ENCODE data around the gene ADAMTSL5. TPM values are rescaled to one million over a fixed set of nuclear protein-coding genes. Genes with fewer than 3 reads are reported as not detected.
"Not testable (repeated sequence)": the region's sequence is repeated elsewhere in the genome, so short reads cannot be mapped to it uniquely, and the experiment has no call there.

The ADAMTSL5 gene
- total RNA-seq, 1 experiment from 2014 or later: 2.6 TPM

DNA sequence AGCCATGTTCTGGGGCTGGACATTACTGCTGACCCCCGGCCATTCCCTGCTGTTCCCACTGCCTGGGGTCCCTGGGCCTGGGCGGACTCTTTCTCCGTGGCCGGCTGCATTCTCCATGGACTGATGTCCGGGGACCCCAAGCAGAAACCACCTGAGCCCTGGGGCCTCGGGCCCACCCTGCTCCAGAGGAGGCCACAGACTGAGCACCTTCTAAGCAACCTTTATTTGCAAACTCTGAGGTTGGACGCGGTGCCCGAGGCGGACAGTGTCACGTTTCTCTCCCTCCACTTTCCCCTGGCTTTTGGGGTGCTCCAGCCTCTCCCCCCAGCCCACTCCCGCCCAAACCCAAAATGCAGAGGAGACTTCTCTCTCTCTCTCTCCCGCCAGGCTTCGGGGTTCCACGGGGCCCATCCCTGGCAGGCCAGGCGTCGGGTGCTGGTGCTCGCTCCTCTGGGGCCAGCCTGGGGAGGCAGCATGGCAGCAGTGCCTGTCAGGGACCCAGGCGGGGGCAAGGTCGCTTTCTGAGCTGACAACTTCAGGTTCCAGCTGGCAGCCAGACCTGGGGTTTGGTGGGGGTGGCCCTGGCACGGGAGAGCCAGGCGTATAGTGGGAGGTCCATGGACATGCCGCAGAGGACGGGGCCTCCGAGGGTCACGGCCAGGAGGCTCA, 31.5 kb downstream of the ADAMTSL5 start:
- DNase-seq (ENCODE audit: low read depth in 1 of 2, low spot score in 2 of 2): no peak

DNA sequence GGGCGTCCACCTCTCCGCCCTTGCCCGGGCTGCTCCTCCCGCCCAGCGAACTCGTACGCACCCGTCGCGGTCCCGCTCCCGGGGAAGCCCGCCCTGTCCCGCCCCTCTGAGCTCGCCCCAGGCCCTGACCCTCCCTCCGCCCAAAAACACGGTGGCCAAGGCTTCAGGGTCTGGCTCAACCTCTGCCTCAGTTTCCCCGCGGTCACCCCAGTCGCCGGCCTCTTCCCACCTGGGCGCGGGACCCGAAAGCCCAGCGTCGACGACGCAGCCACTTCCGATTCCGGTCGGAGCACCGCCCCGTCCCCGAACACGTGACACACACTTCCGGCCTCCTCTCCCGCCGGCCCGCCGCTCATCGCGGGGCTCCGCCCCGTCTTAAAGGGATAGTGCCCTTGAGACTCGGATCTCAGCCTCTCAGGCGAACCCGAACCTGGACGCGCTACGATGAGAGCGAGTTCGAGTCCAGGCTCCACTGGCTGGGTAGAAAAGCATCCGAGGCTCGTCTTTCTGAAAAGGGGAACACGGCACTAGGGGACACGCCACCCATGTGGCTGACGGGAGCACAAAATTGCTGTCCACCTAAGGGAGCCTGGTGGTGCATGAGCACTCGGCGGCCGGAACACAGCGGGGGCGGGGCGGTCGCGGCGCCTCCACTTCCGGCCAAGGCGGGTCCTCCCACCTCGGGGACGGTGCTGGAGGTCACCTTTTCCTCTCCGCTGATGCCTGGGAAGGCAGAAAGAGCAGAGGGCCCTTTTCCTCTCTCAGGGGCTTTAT, 33.7 kb downstream of the ADAMTSL5 start, which contains the start of gene C19orf25:
Gene C19orf25, minus strand, starts transcription at position 282 of the 774 bp plus-strand sequence. CDS start 312 bp downstream, outside the sequence.
- Histone ChIP-seq H3K36me3 (peaks cover 25% of the 10 kb centered on the region), H3K27ac (peak within 1 kb of the TSS; percentile 33), H3K4me3 (peak within 1 kb of the TSS; percentile 55), H3K27me3 (replicated peaks) (no peaks in the 10 kb centered on the region), H3K9me3 (replicated peaks) (no peaks in the 10 kb centered on the region), H3K4me1 (replicated peaks) (peaks cover 12% of the 10 kb centered on the region)
- peak; percentile 96 for DNase-seq (ENCODE audit: low read depth in 1 of 2, low spot score in 2 of 2)

More for the DNA sequence above, 31.5 kb downstream of the ADAMTSL5 start:
- Histone ChIP-seq H3K4me1 (replicated peaks) (peaks cover 12% of the 10 kb centered on the region), H3K4me3 (no peak overlapping the region), H3K36me3 (peaks cover 9% of the 10 kb centered on the region; the same call in 1 of the 2 replicates), H3K27ac (no peak overlapping the region), H3K9me3 (replicated peaks) (no peaks in the 10 kb centered on the region), H3K27me3 (replicated peaks) (no peaks in the 10 kb centered on the region)

DNA sequence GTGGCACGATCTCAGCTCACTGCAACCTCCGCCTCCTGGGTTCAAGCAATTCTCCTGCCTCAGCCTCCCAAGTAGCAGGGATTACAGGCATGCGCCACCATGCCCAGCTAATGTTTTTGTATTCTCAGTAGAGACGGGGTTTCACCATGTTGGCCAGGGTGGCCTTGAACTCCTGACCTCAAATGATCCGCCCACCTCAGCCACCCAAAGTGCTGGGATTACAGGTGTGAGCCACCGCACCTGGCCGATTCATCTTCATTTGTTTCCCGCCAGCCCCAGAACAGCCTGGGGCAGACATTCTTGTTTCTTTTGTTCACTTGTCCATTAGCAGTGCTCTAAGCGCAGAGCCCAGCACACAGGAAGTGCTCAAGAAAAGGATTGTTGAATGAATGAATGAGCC, 35.8 kb downstream of the ADAMTSL5 start:
- not testable (repeated sequence) for DNase-seq (ENCODE audit: low read depth in 1 of 2, low spot score in 2 of 2); H3K9me3 ChIP-seq (replicated peaks); H3K27me3 ChIP-seq (replicated peaks); H3K4me3 ChIP-seq; H3K27ac ChIP-seq
- Histone ChIP-seq H3K36me3 (peaks cover 25% of the 10 kb centered on the region), H3K4me1 (replicated peaks) (peaks cover 12% of the 10 kb centered on the region)

DNA sequence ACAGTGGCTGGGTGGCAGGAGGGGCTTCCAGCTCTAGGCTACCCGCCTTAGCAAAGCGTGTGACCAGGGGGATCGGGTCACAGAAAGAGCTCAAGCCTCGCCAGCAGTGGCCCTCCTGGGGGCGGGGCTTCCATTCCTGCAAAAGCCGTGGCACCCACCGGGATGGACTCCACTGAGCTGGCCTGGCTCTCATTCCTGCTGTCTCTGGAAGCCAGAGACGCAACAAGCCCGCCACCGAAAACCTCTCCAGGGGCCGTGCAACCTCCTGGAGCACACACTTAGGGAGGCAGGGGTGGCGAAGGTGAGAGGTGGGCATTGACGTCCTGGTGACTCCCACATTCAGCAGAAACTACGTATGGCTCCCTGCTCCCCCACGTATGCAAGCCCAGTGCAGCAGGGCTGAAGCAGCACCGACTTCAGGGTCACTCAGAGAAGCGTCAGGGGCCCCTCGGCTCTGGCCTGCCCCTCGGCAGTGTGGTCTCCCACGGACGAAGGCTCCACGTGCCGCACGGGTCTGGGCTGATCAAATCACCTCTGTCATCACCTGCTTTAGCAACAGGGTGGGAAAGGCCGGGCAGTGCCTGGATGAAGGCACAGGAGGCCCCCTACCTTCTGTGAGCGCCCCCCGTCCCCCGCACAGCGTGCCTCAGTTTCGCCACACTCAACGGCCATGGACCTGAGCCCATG, 36.9 kb downstream of the ADAMTSL5 start:
- Histone ChIP-seq H3K27ac (no peak overlapping the region), H3K36me3 (peaks cover 25% of the 10 kb centered on the region), H3K9me3 (replicated peaks) (no peaks in the 10 kb centered on the region), H3K4me3 (no peak overlapping the region), H3K4me1 (replicated peaks) (peaks cover 16% of the 10 kb centered on the region), H3K27me3 (replicated peaks) (peaks cover 21% of the 10 kb centered on the region)
- no peak for DNase-seq (ENCODE audit: low read depth in 1 of 2, low spot score in 2 of 2)

DNA sequence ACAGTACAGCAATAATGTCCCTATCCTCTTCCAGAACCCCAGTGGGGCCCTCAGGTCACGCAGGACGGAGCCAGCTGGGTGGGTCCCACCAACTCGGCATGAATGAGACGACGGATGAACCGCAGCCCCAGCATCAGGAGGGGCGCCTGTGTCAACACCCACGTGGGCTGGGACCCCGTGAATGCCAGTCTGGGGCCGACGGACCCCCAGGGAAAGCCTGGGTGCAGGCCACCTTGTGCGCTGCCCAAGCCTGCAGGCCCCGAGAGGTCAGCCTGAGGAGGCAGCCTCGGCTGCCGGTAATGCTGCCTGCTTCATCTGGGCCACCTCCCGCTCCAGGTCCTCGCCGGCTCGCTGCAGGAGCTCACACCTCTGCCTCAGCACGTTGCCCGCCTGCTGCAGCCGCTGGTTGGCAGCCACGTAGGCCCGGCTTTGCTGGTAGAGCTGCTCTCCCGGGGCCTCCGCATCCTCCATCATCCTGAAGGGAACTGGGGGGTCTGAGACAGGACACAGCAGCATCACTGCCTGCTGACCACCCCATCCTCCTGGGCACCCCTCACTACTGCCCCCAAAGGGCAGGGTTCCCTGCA, 38.0 kb downstream of the ADAMTSL5 start:
- H3K27ac ChIP-seq: no peak overlapping the region
- no peak for DNase-seq (ENCODE audit: low read depth in 1 of 2, low spot score in 2 of 2)
- peaks cover 26% of the 10 kb centered on the region for H3K36me3 ChIP-seq
- peaks cover 31% of the 10 kb centered on the region for H3K27me3 ChIP-seq (replicated peaks)
- H3K9me3 ChIP-seq (replicated peaks): peaks cover 4% of the 10 kb centered on the region; the same call in 1 of the 2 replicates
- peaks cover 26% of the 10 kb centered on the region for H3K4me1 ChIP-seq (replicated peaks)
- no peak overlapping the region for H3K4me3 ChIP-seq

DNA sequence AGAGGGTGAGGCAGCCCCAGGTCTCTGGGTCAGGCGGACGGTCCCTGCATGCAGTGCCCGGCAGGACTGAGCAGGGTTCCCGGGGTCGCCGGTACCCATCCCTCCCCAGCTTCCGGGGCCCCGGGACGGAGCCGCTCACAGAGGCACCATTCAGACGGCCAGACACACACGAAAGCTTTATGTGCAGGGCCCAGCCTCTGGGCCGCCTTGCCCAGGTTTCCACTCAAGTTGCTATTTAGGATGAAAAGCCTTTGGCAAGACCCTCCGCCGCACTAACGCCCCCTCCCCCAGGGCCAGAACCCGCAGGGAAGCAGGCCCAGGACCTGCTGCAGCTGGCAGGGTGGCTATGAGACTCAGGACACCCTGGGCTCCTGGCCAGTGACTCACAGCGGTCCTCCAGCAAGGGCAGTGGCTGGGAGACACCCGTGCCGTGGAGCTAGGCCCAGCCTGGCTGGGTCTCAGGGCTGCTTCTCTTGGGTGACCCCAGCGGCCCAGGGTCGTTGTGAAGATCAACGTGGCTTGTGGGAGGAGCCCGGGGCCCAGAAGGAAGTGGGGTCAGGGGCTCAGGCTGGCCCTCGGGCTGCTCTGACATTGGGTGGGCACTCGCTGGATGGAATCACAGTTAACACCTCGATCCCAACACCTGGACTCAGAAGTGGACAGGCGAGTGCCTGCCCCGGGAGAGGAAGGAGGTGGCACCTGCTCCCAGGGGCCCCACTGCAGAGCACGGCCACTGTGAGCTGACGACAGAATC, 38.6 kb downstream of the ADAMTSL5 start:
- H3K36me3 ChIP-seq: peaks cover 28% of the 10 kb centered on the region
- H3K27me3 ChIP-seq (replicated peaks): peaks cover 35% of the 10 kb centered on the region
- no peak overlapping the region for H3K4me3 ChIP-seq
- no peak overlapping the region for H3K27ac ChIP-seq
- DNase-seq (ENCODE audit: low read depth in 1 of 2, low spot score in 2 of 2): no peak
- peaks cover 4% of the 10 kb centered on the region; the same call in 1 of the 2 replicates for H3K9me3 ChIP-seq (replicated peaks)
- H3K4me1 ChIP-seq (replicated peaks): peaks cover 28% of the 10 kb centered on the region

DNA sequence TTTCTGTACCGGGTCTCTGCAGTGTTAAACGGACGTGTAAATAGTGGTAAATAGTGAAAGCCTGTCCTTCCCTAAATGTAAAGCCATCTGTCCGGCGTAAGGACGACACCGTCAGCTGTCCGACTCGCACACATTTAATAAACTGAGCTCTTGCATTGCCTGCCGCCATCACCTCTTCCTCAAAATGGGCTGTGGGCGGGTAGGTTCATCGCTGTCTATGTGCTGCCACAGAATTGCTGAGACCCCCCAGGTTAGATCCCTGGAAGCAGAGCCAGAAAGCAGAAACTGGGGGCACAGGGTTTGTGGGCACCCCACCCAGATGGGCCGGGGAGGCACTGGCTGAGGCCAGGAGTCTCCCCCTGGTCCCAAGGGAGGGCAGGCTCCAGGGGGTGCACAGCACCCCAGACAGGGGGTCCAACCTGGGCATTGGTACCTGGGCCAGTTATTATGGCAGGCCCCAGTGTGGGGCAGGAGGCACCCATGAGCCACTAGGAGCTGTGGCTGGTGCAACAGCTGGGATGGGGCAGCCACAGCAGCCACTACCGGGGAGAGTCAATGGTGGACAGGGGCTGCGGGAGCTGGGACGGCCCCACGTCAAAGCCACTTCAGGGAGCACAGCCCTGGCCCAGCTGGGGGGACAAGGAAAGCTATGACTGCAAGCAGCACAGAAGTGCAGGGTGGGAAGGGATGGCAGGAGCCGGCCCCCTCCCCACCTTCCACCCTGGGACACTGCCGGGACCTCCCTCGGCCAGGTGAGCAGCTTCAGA, 39.6 kb downstream of the ADAMTSL5 start:
- no peak overlapping the region for H3K4me3 ChIP-seq
- H3K4me1 ChIP-seq (replicated peaks): peaks cover 35% of the 10 kb centered on the region
- peaks cover 28% of the 10 kb centered on the region for H3K36me3 ChIP-seq

DNA sequence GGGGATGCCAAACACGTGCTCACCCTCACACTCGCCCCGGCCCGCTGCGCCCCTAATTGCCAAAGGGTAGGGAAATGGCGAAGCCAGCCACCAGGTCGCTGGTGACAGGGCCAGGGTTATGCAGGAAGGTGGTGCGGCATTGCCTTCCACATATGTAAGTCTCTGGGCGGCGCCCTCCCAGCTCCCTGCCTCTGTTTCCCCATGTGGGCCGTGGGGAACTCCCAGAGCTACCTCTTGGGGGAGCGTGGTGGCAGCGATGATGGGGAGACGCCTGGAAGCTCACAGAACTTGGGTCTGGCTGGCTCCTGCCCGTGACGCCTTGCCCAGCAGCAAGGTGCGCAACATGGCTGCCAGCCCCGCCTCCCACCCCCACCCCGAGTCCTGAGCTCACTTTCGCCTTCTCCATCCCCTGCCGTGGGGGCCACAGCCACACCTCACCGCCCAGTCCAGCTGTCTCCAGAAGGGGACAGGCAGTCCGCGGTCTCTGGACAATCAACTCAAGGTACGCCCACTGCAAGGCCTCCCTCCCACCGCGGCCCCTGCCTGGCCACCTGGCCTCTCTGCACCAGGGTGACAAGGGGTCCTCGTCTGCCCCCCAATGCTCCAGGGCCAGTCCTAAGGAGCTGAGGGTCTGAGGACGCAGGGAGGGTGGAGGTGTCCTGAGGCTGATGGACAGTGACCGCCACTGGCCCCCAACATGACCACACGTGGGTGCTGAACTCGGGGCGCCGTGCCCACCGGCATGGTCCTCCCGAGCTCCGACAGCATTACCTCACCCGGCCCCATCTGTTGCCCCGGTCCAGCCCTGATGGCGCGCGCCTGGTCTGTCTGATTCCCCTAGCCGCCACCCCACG, 40.4 kb downstream of the ADAMTSL5 start:
- H3K36me3 ChIP-seq: peaks cover 27% of the 10 kb centered on the region
- peaks cover 4% of the 10 kb centered on the region; the same call in 1 of the 2 replicates for H3K9me3 ChIP-seq (replicated peaks)
- H3K27me3 ChIP-seq (replicated peaks): peaks cover 53% of the 10 kb centered on the region
- DNase-seq (ENCODE audit: low read depth in 1 of 2, low spot score in 2 of 2): no peak
- H3K27ac ChIP-seq: no peak overlapping the region
- H3K4me1 ChIP-seq (replicated peaks): peaks cover 34% of the 10 kb centered on the region
- H3K4me3 ChIP-seq: no peak overlapping the region

More for the DNA sequence above, 39.6 kb downstream of the ADAMTSL5 start:
- no peak overlapping the region for H3K27ac ChIP-seq
- H3K9me3 ChIP-seq (replicated peaks): peaks cover 4% of the 10 kb centered on the region; the same call in 1 of the 2 replicates
- peaks cover 45% of the 10 kb centered on the region for H3K27me3 ChIP-seq (replicated peaks)
- DNase-seq (ENCODE audit: low read depth in 1 of 2, low spot score in 2 of 2): no peak

DNA sequence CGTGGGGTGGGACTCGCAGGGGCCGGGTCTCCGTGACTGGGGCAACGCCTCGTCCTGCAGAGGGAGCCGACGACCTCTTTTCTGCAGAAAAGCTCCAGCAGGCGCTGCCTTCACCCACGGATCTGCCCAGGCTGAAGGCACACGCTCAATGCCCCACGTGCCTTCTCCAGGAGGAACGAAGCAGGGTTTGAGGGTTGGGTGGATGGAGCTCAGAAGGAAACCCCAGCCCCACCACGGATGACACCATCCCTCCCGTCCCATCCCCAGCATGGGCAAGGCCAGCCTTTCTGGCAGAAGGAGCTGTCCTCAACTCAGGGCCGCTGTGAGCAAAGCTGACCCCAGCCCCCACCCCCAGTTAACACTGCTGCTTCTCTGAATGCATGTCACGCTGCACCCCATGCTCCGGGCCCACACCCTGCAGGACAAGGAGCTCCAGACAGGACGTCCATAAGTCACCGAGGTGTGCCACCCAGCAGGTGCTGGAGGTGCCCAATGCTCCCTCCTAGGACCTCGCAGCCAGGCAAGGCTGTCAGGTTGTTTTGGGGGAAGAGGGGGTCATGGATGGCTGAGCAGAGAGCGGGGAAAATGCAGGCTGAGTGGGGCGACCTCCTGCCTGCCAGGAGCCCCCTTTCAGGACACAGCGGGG, 41.2 kb downstream of the ADAMTSL5 start:
- H3K9me3 ChIP-seq (replicated peaks): peaks cover 4% of the 10 kb centered on the region; the same call in 1 of the 2 replicates
- H3K27me3 ChIP-seq (replicated peaks): peaks cover 61% of the 10 kb centered on the region
- H3K4me3 ChIP-seq: no peak overlapping the region
- no peak for DNase-seq (ENCODE audit: low read depth in 1 of 2, low spot score in 2 of 2)
- H3K36me3 ChIP-seq: peaks cover 21% of the 10 kb centered on the region
- H3K4me1 ChIP-seq (replicated peaks): peaks cover 34% of the 10 kb centered on the region
- H3K27ac ChIP-seq: no peak overlapping the region

DNA sequence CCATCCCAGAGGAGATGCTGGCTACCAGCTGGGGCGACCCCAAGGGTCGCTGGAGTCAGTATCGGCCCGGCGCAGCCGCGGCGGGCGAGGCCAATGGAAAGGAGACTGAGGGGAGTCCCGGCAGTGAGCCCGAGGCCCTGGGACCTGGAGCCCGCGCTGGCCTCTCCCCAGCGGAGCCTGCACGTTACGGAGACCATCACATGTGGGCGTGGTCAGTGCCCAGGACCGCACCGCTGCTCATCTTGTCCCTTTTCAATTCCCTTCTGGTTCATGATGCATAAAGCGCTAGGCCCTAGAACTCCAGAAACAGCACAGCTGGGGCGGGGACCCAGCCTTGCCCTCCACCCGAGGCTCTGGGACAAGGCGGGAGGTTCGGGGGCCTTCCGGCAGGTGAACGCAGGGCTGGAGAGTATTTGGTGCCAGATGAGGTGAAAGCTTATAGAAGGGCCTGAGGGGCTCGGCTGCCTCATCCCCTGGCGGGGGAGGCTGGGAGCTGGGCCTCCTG, 41.8 kb downstream of the ADAMTSL5 start:
- Histone ChIP-seq H3K27ac (no peak overlapping the region), H3K9me3 (replicated peaks) (peaks cover 4% of the 10 kb centered on the region; the same call in 1 of the 2 replicates), H3K4me3 (no peak overlapping the region), H3K4me1 (replicated peaks) (peaks cover 34% of the 10 kb centered on the region), H3K36me3 (peaks cover 16% of the 10 kb centered on the region), H3K27me3 (replicated peaks) (peaks cover 62% of the 10 kb centered on the region)
- peak in 1 of 2 experiments; percentile 14 for DNase-seq (ENCODE audit: low read depth in 1 of 2, low spot score in 2 of 2)

Data from SJSA1 (cell line).